Neural progenitor cell (in vitro differentiated cells): ENCODE data around the gene PDZD11.

Source experiments
- CTCF ChIP-seq: fragments of 200-600 bp; sonication (generic); IDR thresholded peaks from 2 replicates; pipeline ENCODE4 v1.5.1; 2017; ENCODE audit warnings: antibody characterized with exemption, mild to moderate bottlenecking
- EZH2phosphoT487 ChIP-seq: fragments of 200-600 bp; sonication (generic); IDR thresholded peaks from 2 replicates; pipeline ENCODE4 v1.6.1; 2017; ENCODE audit warnings: antibody characterized with exemption

DNA sequence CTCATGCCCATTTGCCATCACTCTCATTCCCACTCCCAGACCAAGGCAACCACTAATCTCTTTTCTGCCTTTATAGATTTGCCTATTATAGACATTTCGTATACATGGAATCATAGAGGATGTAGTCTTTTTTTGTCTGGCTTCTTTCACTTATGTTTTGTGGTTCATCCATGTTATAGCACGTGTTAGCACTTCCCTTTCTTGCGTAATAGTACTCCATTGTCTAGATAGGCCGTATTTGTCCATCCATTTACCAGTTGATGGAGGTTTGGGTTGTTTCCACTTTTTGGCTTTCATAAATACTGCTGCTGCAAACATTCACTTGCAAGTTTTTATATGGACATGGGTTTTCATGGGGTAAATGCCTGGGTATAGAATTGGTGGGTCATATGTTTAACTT is 48.6 kb upstream of the PDZD11 start:
- TF ChIP-seq CTCF: no peak
- no peak for TF ChIP-seq EZH2phosphoT487
